SK-N-SH (cell line): Measurements from ENCODE around the gene HOXC11.

Source experiments
- POLR2AphosphoS5 ChIP-seq: IDR thresholded peaks from 2 replicates; pipeline ENCODE4 v1.6.1; 2012; ENCODE audit warnings: low read depth, low read length
- RCOR1 ChIP-seq: fragments of 150-350 bp; IDR thresholded peaks from 2 replicates; pipeline ENCODE4 v1.6.1; 2017; ENCODE audit warnings: antibody characterized with exemption, low read length
- RFX5 ChIP-seq: IDR thresholded peaks from 2 replicates; pipeline ENCODE4 v1.6.1; 2012; ENCODE audit warnings: mild to moderate bottlenecking, improper control_type of control experiment, low read length
- SIN3A ChIP-seq: IDR thresholded peaks from 2 replicates; pipeline ENCODE4 v1.6.1; 2012; ENCODE audit warnings: low read depth, mild to moderate bottlenecking, low read length, moderate library complexity, borderline replicate concordance
- TAF1 ChIP-seq: IDR thresholded peaks from 2 replicates; pipeline ENCODE4 v1.6.1; 2012; ENCODE audit warnings: low read depth, mild to moderate bottlenecking, low read length, moderate library complexity, borderline replicate concordance
- YY1 ChIP-seq: IDR thresholded peaks from 2 replicates; pipeline ENCODE4 v1.4.0; 2012; ENCODE audit warnings: low read depth, mild to moderate bottlenecking
- TF ChIP-seq, protein P1 (sequence below): fragments of 200-600 bp; sonication (generic); IDR thresholded peaks from 2 replicates; pipeline ENCODE4 v1.6.1; 2017; ENCODE audit warnings: antibody characterized with exemption, mild to moderate bottlenecking, moderate library complexity
- TF ChIP-seq, protein P2 (sequence below): fragments of 150-350 bp; IDR thresholded peaks from 2 replicates; pipeline ENCODE4 v1.6.1; 2017; ENCODE audit warnings: antibody characterized with exemption, low read length, low read depth, borderline replicate concordance
- TF ChIP-seq, protein P3 (sequence below): fragments of 150-350 bp; IDR thresholded peaks from 2 replicates; pipeline ENCODE4 v1.6.1; 2016; ENCODE audit warnings: mild to moderate bottlenecking, low read depth, low read length

DNA sequence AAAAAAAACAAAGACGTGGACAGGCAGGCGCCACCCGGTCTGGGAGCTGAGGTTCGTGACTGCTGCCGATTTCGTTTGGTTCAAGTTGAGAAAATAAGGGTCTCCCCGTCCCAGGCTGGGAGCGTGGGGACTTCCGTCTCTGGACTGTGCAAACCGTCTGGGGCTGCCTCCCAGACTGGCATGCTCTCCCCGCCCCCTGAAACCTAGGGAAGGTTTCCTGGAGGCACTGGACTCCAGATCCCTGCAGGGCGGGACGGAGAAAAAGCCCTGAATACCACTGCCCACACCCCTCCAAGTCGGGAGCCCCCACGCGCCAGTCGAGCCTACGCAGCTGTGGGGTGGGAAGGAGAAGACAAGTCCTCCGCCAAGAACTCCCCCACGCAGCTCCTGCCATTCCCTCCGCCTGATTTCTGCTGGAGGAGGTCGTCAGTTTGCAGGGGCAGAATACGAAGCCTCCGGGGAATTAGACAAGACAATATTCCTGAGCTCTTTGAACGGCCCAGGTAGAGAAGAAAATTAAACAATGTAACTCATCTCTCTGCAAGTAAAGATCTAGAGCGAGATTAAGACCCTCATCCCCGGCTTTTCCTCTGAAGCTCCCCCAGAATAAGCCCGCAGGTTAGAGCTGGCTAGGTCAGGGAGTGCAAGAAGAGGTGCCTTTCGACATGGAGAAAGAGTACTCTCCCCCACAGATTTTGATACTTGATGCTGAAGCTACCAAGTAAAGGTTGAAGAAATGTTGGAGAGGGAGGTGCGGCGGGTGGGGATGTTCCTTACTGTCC is 44.7 kb upstream of the HOXC11 start:
- TF ChIP-seq, protein P1, sequence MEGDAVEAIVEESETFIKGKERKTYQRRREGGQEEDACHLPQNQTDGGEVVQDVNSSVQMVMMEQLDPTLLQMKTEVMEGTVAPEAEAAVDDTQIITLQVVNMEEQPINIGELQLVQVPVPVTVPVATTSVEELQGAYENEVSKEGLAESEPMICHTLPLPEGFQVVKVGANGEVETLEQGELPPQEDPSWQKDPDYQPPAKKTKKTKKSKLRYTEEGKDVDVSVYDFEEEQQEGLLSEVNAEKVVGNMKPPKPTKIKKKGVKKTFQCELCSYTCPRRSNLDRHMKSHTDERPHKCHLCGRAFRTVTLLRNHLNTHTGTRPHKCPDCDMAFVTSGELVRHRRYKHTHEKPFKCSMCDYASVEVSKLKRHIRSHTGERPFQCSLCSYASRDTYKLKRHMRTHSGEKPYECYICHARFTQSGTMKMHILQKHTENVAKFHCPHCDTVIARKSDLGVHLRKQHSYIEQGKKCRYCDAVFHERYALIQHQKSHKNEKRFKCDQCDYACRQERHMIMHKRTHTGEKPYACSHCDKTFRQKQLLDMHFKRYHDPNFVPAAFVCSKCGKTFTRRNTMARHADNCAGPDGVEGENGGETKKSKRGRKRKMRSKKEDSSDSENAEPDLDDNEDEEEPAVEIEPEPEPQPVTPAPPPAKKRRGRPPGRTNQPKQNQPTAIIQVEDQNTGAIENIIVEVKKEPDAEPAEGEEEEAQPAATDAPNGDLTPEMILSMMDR: no peak
- TF ChIP-seq, protein P2, sequence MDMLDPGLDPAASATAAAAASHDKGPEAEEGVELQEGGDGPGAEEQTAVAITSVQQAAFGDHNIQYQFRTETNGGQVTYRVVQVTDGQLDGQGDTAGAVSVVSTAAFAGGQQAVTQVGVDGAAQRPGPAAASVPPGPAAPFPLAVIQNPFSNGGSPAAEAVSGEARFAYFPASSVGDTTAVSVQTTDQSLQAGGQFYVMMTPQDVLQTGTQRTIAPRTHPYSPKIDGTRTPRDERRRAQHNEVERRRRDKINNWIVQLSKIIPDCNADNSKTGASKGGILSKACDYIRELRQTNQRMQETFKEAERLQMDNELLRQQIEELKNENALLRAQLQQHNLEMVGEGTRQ: no peak
- TF ChIP-seq RCOR1: no peak
- no peak for TF ChIP-seq POLR2AphosphoS5
- TF ChIP-seq TAF1: no peak
- TF ChIP-seq YY1: no peak
- no peak for TF ChIP-seq RFX5
- TF ChIP-seq SIN3A: no peak
- TF ChIP-seq, protein P3, sequence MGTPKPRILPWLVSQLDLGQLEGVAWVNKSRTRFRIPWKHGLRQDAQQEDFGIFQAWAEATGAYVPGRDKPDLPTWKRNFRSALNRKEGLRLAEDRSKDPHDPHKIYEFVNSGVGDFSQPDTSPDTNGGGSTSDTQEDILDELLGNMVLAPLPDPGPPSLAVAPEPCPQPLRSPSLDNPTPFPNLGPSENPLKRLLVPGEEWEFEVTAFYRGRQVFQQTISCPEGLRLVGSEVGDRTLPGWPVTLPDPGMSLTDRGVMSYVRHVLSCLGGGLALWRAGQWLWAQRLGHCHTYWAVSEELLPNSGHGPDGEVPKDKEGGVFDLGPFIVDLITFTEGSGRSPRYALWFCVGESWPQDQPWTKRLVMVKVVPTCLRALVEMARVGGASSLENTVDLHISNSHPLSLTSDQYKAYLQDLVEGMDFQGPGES: no peak
